Measurements from ENCODE around the gene AR.

The AR gene

GRCh38 chrX:67724359-67725110 lies 180.7 kb downstream of the AR start:
- DNase-seq (ENCODE audit: low read depth in 2 of 3, low spot score in 2 of 3) = no peak

- no peak for DNase-seq (ENCODE audit: low read depth in 2 of 3, low spot score in 2 of 3)
Measured at GRCh38 chrX:67725471-67725870, 181.7 kb downstream of the AR start.

GRCh38 chrX:67726018-67726417 lies 182.2 kb downstream of the AR start:
- DNase-seq (ENCODE audit: low read depth in 2 of 3, low spot score in 2 of 3) = no peak

GRCh38 chrX:67727576-67727975 lies 183.8 kb downstream of the AR start:
- DNase-seq (ENCODE audit: low read depth in 2 of 3, low spot score in 2 of 3) = no peak

GRCh38 chrX:67730296-67730695 lies 186.5 kb downstream of the AR start:
- no peak for DNase-seq (ENCODE audit: low read depth in 2 of 3, low spot score in 2 of 3)

- DNase-seq (ENCODE audit: low read depth in 2 of 3, low spot score in 2 of 3) = no peak
Measured at GRCh38 chrX:67731061-67731460, 187.2 kb downstream of the AR start.

GRCh38 chrX:67732864-67733263 lies 189.0 kb downstream of the AR start:
- DNase-seq (ENCODE audit: low read depth in 2 of 3, low spot score in 2 of 3) = no peak

- no peak for DNase-seq (ENCODE audit: low read depth in 2 of 3, low spot score in 2 of 3)
Measured at GRCh38 chrX:67734111-67734753, 190.4 kb downstream of the AR start.

GRCh38 chrX:67749536-67749935 lies 205.7 kb downstream of the AR start:
- no peak for DNase-seq (ENCODE audit: low read depth in 2 of 3, low spot score in 2 of 3)

- DNase-seq (ENCODE audit: low read depth in 2 of 3, low spot score in 2 of 3) = no peak
Measured at GRCh38 chrX:67750694-67751093, 206.9 kb downstream of the AR start.

GRCh38 chrX:67759018-67759417 lies 215.2 kb downstream of the AR start:
- DNase-seq (ENCODE audit: low read depth in 2 of 3, low spot score in 2 of 3) = no peak

- no peak for DNase-seq (ENCODE audit: low read depth in 2 of 3, low spot score in 2 of 3)
Measured at GRCh38 chrX:67777148-67777547, 233.3 kb downstream of the AR start.

- DNase-seq (ENCODE audit: low read depth in 2 of 3, low spot score in 2 of 3) = no peak
Measured at GRCh38 chrX:67779099-67779498, 235.3 kb downstream of the AR start.
